SU-DHL-6 (cell line): ENCODE measurements around the gene EEF2K.

Experiments
- H2AFZ ChIP-seq: fragments of 200-600 bp; sonication (generic); 2 replicates; pipeline ENCODE4 v1.6.1; 2014; ENCODE audit warnings: low read depth, mild to moderate bottlenecking, moderate library complexity, mixed read lengths, antibody characterized with exemption, low read length; ENCODE audit not compliant: severe bottlenecking
- H3F3A ChIP-seq: fragments of 200-600 bp; shearing (Covaris generic); 2 replicates; pipeline ENCODE4 v1.6.0; 2016; ENCODE audit warnings: antibody characterized with exemption, mild to moderate bottlenecking; ENCODE audit not compliant: insufficient read depth
- H3K27ac ChIP-seq: fragments of 200-600 bp; sonication (generic); 2 replicates; pipeline ENCODE4 v1.5.1; 2016; ENCODE audit warnings: low read depth, mild to moderate bottlenecking, low read length, moderate library complexity, mixed read lengths
- H3K27me3 ChIP-seq: fragments of 200-600 bp; sonication (generic), shearing (Covaris generic); 2 replicates; pipeline ENCODE4 v1.6.0; 2014; ENCODE audit warnings: mild to moderate bottlenecking, low read length
- H3K36me3 ChIP-seq: fragments of 200-600 bp; sonication (generic); 2 replicates; pipeline ENCODE4 v1.6.1; 2014; ENCODE audit warnings: mild to moderate bottlenecking, low read length, mixed read lengths
- H3K4me2 ChIP-seq: fragments of 300-600, 200-600 bp; shearing (Covaris generic), sonication (generic); 2 replicates; pipeline ENCODE4 v1.6.0; 2014; ENCODE audit warnings: low read length, low read depth, mild to moderate bottlenecking; ENCODE audit not compliant: poor library complexity, severe bottlenecking
- H3K4me3 ChIP-seq: fragments of 200-600 bp; sonication (generic); 2 replicates; pipeline ENCODE4 v1.5.1; 2014; ENCODE audit warnings: antibody characterized with exemption, low read length, mild to moderate bottlenecking, mixed read lengths; ENCODE audit not compliant: insufficient read depth, poor library complexity, severe bottlenecking
- H3K79me2 ChIP-seq: fragments of 200-600 bp; sonication (generic); 2 replicates; pipeline ENCODE4 v1.6.1; 2014; ENCODE audit warnings: mild to moderate bottlenecking, low read length, moderate library complexity; ENCODE audit not compliant: insufficient read depth
- H3K9ac ChIP-seq: fragments of 200-600 bp; sonication (generic); 2 replicates; pipeline ENCODE4 v1.7.0; 2014; ENCODE audit warnings: mild to moderate bottlenecking, low read length
- H3K9me2 ChIP-seq: fragments of 200-600 bp; sonication (generic); replicated peaks from 2 replicates; pipeline ENCODE4 v1.6.1; 2014; ENCODE audit warnings: low read length; ENCODE audit not compliant: insufficient read depth
- H3K9me3 ChIP-seq: fragments of 200-600 bp; sonication (generic); 2 replicates; pipeline ENCODE4 v1.6.1; 2014; ENCODE audit warnings: low read length, mixed read lengths; ENCODE audit not compliant: insufficient read depth
- H4K20me1 ChIP-seq: fragments of 200-600 bp; sonication (generic); 2 replicates; pipeline ENCODE4 v1.6.1; 2014; ENCODE audit warnings: low read depth, mild to moderate bottlenecking, antibody characterized with exemption, low read length, moderate library complexity, mixed read lengths
- CTCF ChIP-seq: fragments of 200-600 bp; sonication (generic); IDR thresholded peaks from one replicate; pipeline ENCODE4 v1.5.1; 2017; ENCODE audit warnings: antibody characterized with exemption, mild to moderate bottlenecking, low read length, moderate library complexity; ENCODE audit not compliant: insufficient read depth, poor library complexity, severe bottlenecking
- EZH2phosphoT487 ChIP-seq: fragments of 200-600 bp; sonication (generic), shearing (Covaris generic); conservative IDR thresholded peaks from 2 replicates; pipeline ENCODE4 v1.6.1; 2018; ENCODE audit warnings: mild to moderate bottlenecking, antibody characterized with exemption, low read length, moderate library complexity, mixed read lengths

The EEF2K gene

GRCh38 chr16:22330326-22330725 lies 124.2 kb downstream of the EEF2K start:
- H3F3A ChIP-seq, result no peaks in the 10 kb centered on the region
- H3K27ac ChIP-seq, result no peak overlapping the region
- no peak overlapping the region for H2AFZ ChIP-seq
- H3K9me3 ChIP-seq, result no peaks in the 10 kb centered on the region
- H3K27me3 ChIP-seq, result no peaks in the 10 kb centered on the region
- no peak overlapping the region for H3K4me3 ChIP-seq
- no peaks in the 10 kb centered on the region for H3K9me2 ChIP-seq
- no peaks in the 10 kb centered on the region for H4K20me1 ChIP-seq
- H3K36me3 ChIP-seq, result peaks cover 11% of the 10 kb centered on the region; the same call in 1 of the 2 replicates
- H3K79me2 ChIP-seq, result no peaks in the 10 kb centered on the region
- no peak overlapping the region for H3K9ac ChIP-seq
- no peak overlapping the region for H3K4me2 ChIP-seq
- TF ChIP-seq EZH2phosphoT487 (no peak), CTCF (no peak)

- no peaks in the 10 kb centered on the region for H3K9me2 ChIP-seq
- H3K4me3 ChIP-seq, result no peak overlapping the region
- peaks cover 11% of the 10 kb centered on the region; the same call in 1 of the 2 replicates for H3K9me3 ChIP-seq
- no peak overlapping the region for H3K4me2 ChIP-seq
- H3K79me2 ChIP-seq, result no peaks in the 10 kb centered on the region
- H3F3A ChIP-seq, result 0 out of 2 replicates have a peak, but pooled peaks cover 7% of the 10 kb centered on the region
- H3K36me3 ChIP-seq, result peaks cover 33% of the 10 kb centered on the region
- no peaks in the 10 kb centered on the region for H4K20me1 ChIP-seq
- no peak for TF ChIP-seq EZH2phosphoT487
- TF ChIP-seq CTCF, result no peak
- no peak overlapping the region for H3K9ac ChIP-seq
- H3K27me3 ChIP-seq, result no peaks in the 10 kb centered on the region
- H3K27ac ChIP-seq, result no peak overlapping the region
- no peak overlapping the region for H2AFZ ChIP-seq
Observed at GRCh38 chr16:22333457-22333994, 127.4 kb downstream of the EEF2K start.

- Histone ChIP-seq H3K4me3 (no peak overlapping the region), H3K9me2 (no peaks in the 10 kb centered on the region), H3K9me3 (peaks cover 11% of the 10 kb centered on the region; the same call in 1 of the 2 replicates), H4K20me1 (no peaks in the 10 kb centered on the region), H2AFZ (no peak overlapping the region), H3K36me3 (peaks cover 33% of the 10 kb centered on the region), H3K79me2 (no peaks in the 10 kb centered on the region), H3F3A (0 out of 2 replicates have a peak, but pooled peaks cover 7% of the 10 kb centered on the region), H3K27ac (no peak overlapping the region), H3K4me2 (no peak overlapping the region), H3K9ac (no peak overlapping the region), H3K27me3 (no peaks in the 10 kb centered on the region)
- no peak for TF ChIP-seq EZH2phosphoT487
Observed at GRCh38 chr16:22335668-22336246, 129.7 kb downstream of the EEF2K start.

- Histone ChIP-seq H4K20me1 (no peaks in the 10 kb centered on the region), H3K9me3 (peaks cover 11% of the 10 kb centered on the region; the same call in 1 of the 2 replicates), H3K4me3 (no peak overlapping the region), H3K4me2 (no peak overlapping the region), H3K79me2 (no peaks in the 10 kb centered on the region), H2AFZ (no peak overlapping the region), H3K27me3 (no peaks in the 10 kb centered on the region), H3F3A (0 out of 2 replicates have a peak, but pooled peaks cover 7% of the 10 kb centered on the region), H3K36me3 (peaks cover 33% of the 10 kb centered on the region), H3K27ac (no peak overlapping the region), H3K9ac (no peak overlapping the region), H3K9me2 (no peaks in the 10 kb centered on the region)
- TF ChIP-seq CTCF (no peak), EZH2phosphoT487 (no peak)
Observed at GRCh38 chr16:22336581-22336980, 130.5 kb downstream of the EEF2K start.
